ENCODE results near the gene MED7.

The MED7 gene

DNA sequence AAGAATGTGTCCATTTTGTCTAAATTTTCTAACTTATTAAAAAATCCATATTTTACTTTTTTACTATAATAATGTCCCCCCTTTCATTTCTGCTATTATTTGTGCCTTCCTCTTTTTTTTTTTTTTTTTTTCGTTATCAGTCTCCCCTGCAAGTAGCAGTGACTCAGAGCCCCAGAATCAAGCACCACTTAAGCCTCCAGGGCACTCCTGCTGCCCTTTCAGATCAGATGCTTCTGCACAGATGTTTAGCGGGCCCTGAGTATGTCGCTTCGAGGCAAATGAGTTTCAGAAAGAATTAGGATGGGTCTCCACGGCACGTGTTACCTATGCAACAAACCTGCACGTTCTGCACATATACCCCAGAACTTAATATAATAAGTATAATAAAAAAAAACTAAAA is 11.7 kb downstream of the MED7 start:
- TF ChIP-seq CTCF (IDR thresholded peaks at IDR 0.05; ENCODE audit: low read depth, low read length, missing control alignments): no peak
- no peak for DNase-seq (ENCODE audit: extremely low read depth, low read depth)
- H3K4me3 ChIP-seq (replicated peaks; ENCODE audit: low read depth, low read length): no peak overlapping the region

GRCh38 chr5:157121709-157122108 is 21.0 kb downstream of the MED7 start:
- no peak for TF ChIP-seq CTCF (IDR thresholded peaks at IDR 0.05; ENCODE audit: low read depth, low read length, missing control alignments)

DNA sequence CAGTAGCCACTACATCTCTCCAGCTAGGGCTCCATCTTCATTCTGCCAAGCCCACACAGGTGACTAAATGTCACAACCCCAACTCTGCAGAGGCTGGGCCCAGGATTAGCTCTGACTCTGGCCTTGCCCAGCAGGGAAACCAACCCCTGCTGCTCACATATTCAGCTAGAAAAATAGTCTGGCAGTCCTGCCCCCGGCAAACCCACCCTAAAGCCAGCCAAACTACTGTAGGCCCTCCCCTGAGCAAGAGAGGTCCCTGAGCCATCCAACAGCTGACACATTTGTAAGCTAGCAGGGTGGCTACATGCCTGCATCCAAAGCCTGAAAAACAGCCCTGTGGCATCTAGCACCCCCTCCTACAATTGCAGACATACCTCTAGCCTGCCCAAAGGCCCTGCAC is 22.6 kb downstream of the MED7 start:
- no peak for TF ChIP-seq CTCF (IDR thresholded peaks at IDR 0.05; ENCODE audit: low read depth, low read length, missing control alignments)
- no peak for DNase-seq (ENCODE audit: extremely low read depth, low read depth)
- no peak overlapping the region for H3K4me3 ChIP-seq (replicated peaks; ENCODE audit: low read depth, low read length)

More at GRCh38 chr5:157121709-157122108, 21.0 kb downstream of the MED7 start:
- H3K4me3 ChIP-seq (replicated peaks; ENCODE audit: low read depth, low read length): no peak overlapping the region
- DNase-seq (ENCODE audit: extremely low read depth, low read depth): no peak

- no peak for DNase-seq (ENCODE audit: extremely low read depth, low read depth)
- H3K4me3 ChIP-seq (replicated peaks; ENCODE audit: low read depth, low read length): no peak overlapping the region
- TF ChIP-seq CTCF (IDR thresholded peaks at IDR 0.05; ENCODE audit: low read depth, low read length, missing control alignments): no peak
Observed at GRCh38 chr5:157116483-157116954, 26.1 kb downstream of the MED7 start.

DNA sequence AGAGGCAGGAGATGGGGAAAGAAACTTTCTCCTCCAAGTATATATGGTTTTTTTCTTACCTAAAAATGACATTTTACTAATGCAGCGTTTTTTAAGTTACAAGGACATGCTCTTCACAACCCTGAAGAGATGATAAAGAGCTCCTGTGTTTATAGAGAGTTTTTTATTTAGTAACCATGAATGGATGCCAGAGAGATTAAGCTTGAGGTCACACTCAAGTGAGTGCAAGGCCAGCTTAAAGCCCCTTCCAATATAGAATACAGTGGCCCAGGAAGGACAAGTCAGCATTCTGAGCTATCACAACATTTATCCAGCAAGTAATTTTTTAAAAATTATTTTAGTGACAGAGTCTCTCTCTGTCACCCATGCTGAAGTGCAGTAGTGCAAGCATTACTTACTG is 27.2 kb downstream of the MED7 start:
- no peak overlapping the region for H3K4me3 ChIP-seq (replicated peaks; ENCODE audit: low read depth, low read length)
- no peak for DNase-seq (ENCODE audit: extremely low read depth, low read depth)
- no peak for TF ChIP-seq CTCF (IDR thresholded peaks at IDR 0.05; ENCODE audit: low read depth, low read length, missing control alignments)

DNA sequence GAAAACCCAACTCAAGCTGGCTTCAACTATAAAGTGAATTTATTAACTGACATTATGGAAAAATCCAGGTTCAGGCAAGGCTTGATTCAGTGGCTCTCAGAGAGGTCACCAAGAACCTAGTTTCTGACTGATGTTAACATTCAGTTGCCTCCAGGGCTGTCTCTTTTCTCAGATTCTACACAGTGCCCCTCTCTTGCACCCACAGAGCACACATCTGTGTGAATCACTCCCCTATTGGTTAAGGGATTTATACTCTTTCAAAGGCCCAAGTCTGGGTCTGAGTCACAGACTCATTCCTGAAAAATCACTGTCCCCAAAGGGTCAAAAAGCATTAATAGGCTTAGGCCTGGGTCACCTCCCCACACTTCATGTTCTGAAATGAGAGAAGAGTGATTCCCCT is 27.7 kb downstream of the MED7 start:
- no peak for DNase-seq (ENCODE audit: extremely low read depth, low read depth)
- TF ChIP-seq CTCF (IDR thresholded peaks at IDR 0.05; ENCODE audit: low read depth, low read length, missing control alignments): no peak
- no peak overlapping the region for H3K4me3 ChIP-seq (replicated peaks; ENCODE audit: low read depth, low read length)

DNA sequence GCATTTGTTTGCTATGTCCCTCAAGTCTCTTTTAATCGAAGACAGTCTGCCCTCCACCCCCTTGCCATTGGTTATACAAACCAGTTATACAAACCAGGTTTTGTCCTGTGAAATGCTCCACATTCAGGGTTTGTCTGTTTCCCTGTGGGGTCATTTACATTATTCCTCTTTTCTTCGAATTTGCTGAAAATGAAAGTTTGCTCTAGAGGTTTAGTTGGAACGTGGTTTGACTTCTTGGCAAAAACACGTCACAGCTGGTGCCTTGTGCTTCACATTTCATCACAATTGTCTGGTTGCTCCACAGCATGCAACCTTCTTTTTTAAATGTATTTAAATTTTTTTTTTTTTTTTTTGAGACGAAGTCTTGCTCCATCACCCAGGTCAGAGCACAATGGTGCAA is 29.7 kb downstream of the MED7 start:
- no peak overlapping the region for H3K4me3 ChIP-seq (replicated peaks; ENCODE audit: low read depth, low read length)
- DNase-seq (ENCODE audit: extremely low read depth, low read depth): no peak
- no peak for TF ChIP-seq CTCF (IDR thresholded peaks at IDR 0.05; ENCODE audit: low read depth, low read length, missing control alignments)
